GM06990 (cell line): ENCODE measurements around the gene SMNDC1.
A peak's percentile ranks its signal among the peaks of the same experiment; 100 is the strongest.

Experiments used
- DNase-seq: peaks from one replicate; pipeline ENCODE4 v3.0.0-alpha.2; 2011; ENCODE audit not compliant: insufficient read length; ENCODE audit errors: extremely low read depth
- H3K27me3 ChIP-seq: replicated peaks from 2 replicates; pipeline ENCODE4 v1.6.0; 2011; ENCODE audit warnings: low read length; ENCODE audit not compliant: control insufficient read depth, insufficient read depth
- H3K36me3 ChIP-seq: 2 replicates; pipeline ENCODE4 v1.5.1; 2011; ENCODE audit warnings: low read length; ENCODE audit not compliant: control insufficient read depth, insufficient read depth
- H3K4me3 ChIP-seq: replicated peaks from 2 replicates; pipeline ENCODE4 v1.5.1; 2011; ENCODE audit warnings: low read depth, mild to moderate bottlenecking, control low read depth, low read length
- TF ChIP-seq, protein P1 (sequence below): IDR thresholded peaks from 2 replicates; pipeline ENCODE4 v1.5.1; 2011; ENCODE audit warnings: low read length, control low read depth, mild to moderate bottlenecking, inconsistent platforms; ENCODE audit not compliant: insufficient read depth, poor library complexity, severe bottlenecking

The SMNDC1 gene

GRCh38 chr10:110307805-110308204, 3.1 kb upstream of the SMNDC1 start:
- DNase-seq, result no peak
- H3K4me3 ChIP-seq, result no peak overlapping the region
- TF ChIP-seq, protein P1, sequence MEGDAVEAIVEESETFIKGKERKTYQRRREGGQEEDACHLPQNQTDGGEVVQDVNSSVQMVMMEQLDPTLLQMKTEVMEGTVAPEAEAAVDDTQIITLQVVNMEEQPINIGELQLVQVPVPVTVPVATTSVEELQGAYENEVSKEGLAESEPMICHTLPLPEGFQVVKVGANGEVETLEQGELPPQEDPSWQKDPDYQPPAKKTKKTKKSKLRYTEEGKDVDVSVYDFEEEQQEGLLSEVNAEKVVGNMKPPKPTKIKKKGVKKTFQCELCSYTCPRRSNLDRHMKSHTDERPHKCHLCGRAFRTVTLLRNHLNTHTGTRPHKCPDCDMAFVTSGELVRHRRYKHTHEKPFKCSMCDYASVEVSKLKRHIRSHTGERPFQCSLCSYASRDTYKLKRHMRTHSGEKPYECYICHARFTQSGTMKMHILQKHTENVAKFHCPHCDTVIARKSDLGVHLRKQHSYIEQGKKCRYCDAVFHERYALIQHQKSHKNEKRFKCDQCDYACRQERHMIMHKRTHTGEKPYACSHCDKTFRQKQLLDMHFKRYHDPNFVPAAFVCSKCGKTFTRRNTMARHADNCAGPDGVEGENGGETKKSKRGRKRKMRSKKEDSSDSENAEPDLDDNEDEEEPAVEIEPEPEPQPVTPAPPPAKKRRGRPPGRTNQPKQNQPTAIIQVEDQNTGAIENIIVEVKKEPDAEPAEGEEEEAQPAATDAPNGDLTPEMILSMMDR, result no peak
- no peaks in the 10 kb centered on the region for H3K27me3 ChIP-seq
- no peaks in the 10 kb centered on the region for H3K36me3 ChIP-seq

DNA sequence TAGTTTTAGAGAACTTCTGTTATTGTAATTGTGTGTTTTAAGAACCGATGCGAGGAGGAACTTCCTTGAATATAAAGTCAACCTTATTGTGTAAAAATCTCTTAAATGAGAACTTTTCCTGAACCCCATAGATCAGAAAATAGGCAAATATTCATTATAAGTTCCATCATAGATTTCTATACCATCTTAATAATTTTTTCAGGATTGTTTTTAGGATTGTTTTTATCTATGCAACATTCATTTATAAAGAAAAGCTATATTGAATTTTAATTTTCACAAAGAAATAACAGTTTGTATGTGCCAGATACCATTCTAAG, 1.7 kb upstream of the SMNDC1 start:
- no peaks in the 10 kb centered on the region for H3K27me3 ChIP-seq
- DNase-seq, result no peak
- no peak overlapping the region for H3K4me3 ChIP-seq
- H3K36me3 ChIP-seq, result peaks cover 2% of the 10 kb centered on the region
- TF ChIP-seq, protein P1, result no peak

DNA sequence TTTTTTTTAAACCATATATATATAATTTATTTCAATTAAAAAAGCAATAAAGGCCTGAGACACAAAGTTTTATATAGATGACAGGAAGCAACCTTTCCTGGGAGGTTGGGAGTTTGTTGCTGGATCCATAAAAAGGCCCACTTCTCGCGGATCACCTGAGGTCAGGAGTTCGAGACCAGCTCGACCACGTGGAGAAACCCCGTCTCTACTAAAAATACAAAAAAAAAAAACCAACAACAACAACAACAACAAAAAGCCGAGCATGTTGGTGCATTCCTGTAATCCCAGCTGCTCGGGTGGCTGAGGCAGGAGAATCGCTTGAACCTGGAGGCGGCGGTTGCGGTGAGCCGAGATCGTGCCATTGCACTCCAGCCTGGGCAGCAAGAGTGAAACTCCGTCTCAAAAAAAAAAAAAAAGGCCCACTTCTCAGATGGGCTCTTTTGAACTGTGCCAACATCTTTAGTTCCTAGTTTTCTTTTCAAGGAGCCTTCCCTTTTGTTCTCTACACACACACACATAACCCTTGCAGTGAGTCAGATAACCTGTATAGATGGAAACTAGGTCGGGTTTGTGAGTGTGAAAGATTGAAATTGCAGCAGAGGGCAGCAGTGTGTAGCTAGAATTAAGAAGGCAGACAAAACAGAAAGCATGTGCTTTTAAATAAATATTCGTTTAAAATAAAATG, 1.2 kb upstream of the SMNDC1 start:
- TF ChIP-seq, protein P1, result peak; percentile 71
- H3K4me3 ChIP-seq, result no peak overlapping the region
- DNase-seq, result peak; percentile 57

GRCh38 chr10:110304394-110304779, 333 bp downstream of the SMNDC1 start:
- Histone ChIP-seq H3K27me3 (no peaks in the 10 kb centered on the region), H3K4me3 (peak overlapping the region; percentile 92), H3K36me3 (peaks cover 6% of the 10 kb centered on the region)
- DNase-seq, result peak; percentile 62
- TF ChIP-seq, protein P1, result no peak

More for the DNA sequence above, 1.2 kb upstream of the SMNDC1 start:
- H3K36me3 ChIP-seq, result peaks cover 2% of the 10 kb centered on the region
- no peaks in the 10 kb centered on the region for H3K27me3 ChIP-seq

- peak overlapping the region; percentile 92 for H3K4me3 ChIP-seq
- DNase-seq, result no peak
- TF ChIP-seq, protein P1, result no peak
- no peaks in the 10 kb centered on the region for H3K27me3 ChIP-seq
- H3K36me3 ChIP-seq, result peaks cover 8% of the 10 kb centered on the region
Measured at GRCh38 chr10:110303681-110304080, 1.0 kb downstream of the SMNDC1 start.

DNA sequence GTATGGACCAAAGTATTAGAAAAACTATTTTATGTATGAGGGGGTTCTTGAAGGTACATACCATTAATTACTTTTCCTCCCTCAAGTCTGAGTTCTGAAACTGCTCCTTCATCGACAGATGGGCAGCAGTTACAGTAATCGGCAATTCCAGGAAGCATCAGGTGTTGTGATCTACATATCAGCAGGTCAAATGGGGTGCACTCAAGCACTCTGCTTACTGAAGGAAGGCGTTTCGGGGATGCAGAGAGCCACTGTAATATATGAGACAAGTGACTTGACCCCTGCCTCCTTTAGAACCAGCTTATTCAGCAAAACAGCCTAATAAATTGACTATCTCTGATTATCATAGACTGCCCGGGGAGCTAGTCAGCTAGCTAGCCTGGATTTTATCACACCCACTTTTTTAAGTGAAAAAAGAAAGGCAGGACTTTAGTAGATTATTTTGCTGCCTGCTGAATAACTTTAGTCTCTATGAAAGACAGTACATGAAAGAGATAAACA, 4.2 kb downstream of the SMNDC1 start:
- H3K36me3 ChIP-seq, result peaks cover 14% of the 10 kb centered on the region
- no peak overlapping the region for H3K4me3 ChIP-seq
- H3K27me3 ChIP-seq, result no peaks in the 10 kb centered on the region
- TF ChIP-seq, protein P1, result no peak
- DNase-seq, result no peak
